Central memory CD8-positive, alpha-beta T cell (primary cell): ENCODE measurements around the gene VIT.
A peak's percentile ranks its signal among the peaks of the same experiment; 100 is the strongest.

Source experiments
- ATAC-seq: fragments of 150-1000 bp; cut with Tn5 transposase; replicated peaks from 2 replicates; pipeline ENCODE4 v1.10.0; 2022; ENCODE audit warnings: mild to moderate bottlenecking, moderate FRiP score, moderate number of reproducible peaks; ENCODE audit not compliant: poor library complexity, severe bottlenecking; ENCODE audit errors: extremely low read depth
- DNase-seq, 2 donors: peaks; one replicate each; pipeline ENCODE4 v3.0.0; 2021; ENCODE audit warnings: low spot score in 2 of 2
- H3K27ac Mint-ChIP-seq: one replicate; pipeline ENCODE4 v1.8.0; 2022; ENCODE audit warnings: low read depth, mild to moderate bottlenecking, moderate library complexity, mixed read lengths
- H3K27me3 Mint-ChIP-seq: one replicate; pipeline ENCODE4 v1.8.0; 2022; ENCODE audit warnings: mixed read lengths
- H3K36me3 Mint-ChIP-seq: one replicate; pipeline ENCODE4 v1.8.0; 2022; ENCODE audit warnings: mild to moderate bottlenecking, moderate library complexity, mixed read lengths; ENCODE audit not compliant: insufficient read depth
- H3K4me1 Mint-ChIP-seq: one replicate; pipeline ENCODE4 v1.8.0; 2022; ENCODE audit warnings: mixed read lengths
- H3K4me3 Mint-ChIP-seq: one replicate; pipeline ENCODE4 v1.8.0; 2022; ENCODE audit warnings: mild to moderate bottlenecking, moderate library complexity, mixed read lengths
- H3K9me3 Mint-ChIP-seq: one replicate; pipeline ENCODE4 v1.8.0; 2022; ENCODE audit warnings: mixed read lengths

Gene VIT

DNA sequence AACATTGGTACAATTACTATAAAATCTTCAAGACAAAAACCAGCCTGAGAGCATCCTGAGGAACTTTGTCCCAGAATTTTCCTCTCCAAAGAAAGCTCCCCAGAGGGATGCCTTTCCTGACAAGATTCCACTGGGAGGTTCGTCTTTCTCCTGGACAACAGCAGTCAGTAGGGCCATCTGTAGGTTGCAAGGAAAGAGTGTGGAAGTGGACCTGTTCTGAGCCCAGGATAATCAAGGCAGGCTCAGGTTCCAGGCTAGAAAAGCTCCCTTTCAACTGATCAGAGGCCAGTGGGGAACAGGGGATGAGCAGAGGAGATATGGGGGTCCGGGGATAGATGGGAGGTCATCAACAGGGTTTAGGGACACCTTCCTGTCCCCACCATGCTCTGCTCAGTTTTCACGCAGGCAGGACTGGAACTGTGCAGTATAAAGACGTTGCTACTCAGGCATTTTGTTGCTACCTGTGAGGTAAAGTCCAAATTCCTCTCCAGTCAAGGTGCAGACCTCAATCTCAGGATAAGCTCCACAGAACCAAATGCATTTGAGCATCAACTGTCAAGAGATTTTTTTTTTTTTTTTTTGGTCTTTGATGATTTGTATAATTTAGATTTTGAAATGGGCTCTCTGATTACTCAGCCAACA is 143.6 kb downstream of the VIT start:
- H3K4me3 Mint-ChIP-seq, result no peak overlapping the region
- H3K4me1 Mint-ChIP-seq, result peaks cover 4% of the 10 kb centered on the region
- no peaks in the 10 kb centered on the region for H3K9me3 Mint-ChIP-seq
- no peak for ATAC-seq
- H3K36me3 Mint-ChIP-seq, result peaks cover 2% of the 10 kb centered on the region
- DNase-seq, result no peak
- no peaks in the 10 kb centered on the region for H3K27me3 Mint-ChIP-seq
- peak overlapping the region; percentile 33 for H3K27ac Mint-ChIP-seq

DNA sequence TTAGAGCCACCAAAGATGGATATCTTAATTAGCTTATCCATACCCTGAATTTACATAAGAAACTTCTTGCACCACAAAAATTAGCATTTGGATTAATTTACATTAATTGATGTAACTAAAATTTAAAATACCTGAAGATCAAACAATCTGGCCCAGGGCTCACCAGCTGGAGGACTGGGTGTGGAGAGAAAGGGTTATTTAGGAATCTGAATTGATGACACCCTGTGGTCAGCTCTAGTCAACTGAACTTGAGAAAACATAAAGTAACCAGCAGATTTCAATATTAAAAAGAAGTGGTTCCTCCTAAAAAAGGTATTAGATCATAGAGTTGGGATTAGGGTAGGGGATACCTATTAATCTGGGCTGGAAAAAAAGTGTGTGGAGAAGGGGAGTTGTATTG is 147.3 kb downstream of the VIT start:
- Mint-ChIP-seq H3K9me3 (no peaks in the 10 kb centered on the region), H3K4me1 (no peaks in the 10 kb centered on the region), H3K27ac (no peak overlapping the region), H3K36me3 (peaks cover 15% of the 10 kb centered on the region), H3K4me3 (no peak overlapping the region), H3K27me3 (no peaks in the 10 kb centered on the region)
- no peak for ATAC-seq
- no peak for DNase-seq

GRCh38 chr2:36849265-36849664 is 152.8 kb downstream of the VIT start:
- Mint-ChIP-seq H3K9me3 (no peaks in the 10 kb centered on the region), H3K4me3 (no peak overlapping the region), H3K4me1 (no peaks in the 10 kb centered on the region), H3K27ac (no peak overlapping the region), H3K27me3 (no peaks in the 10 kb centered on the region), H3K36me3 (peaks cover 33% of the 10 kb centered on the region)
- ATAC-seq, result no peak
- no peak for DNase-seq

DNA sequence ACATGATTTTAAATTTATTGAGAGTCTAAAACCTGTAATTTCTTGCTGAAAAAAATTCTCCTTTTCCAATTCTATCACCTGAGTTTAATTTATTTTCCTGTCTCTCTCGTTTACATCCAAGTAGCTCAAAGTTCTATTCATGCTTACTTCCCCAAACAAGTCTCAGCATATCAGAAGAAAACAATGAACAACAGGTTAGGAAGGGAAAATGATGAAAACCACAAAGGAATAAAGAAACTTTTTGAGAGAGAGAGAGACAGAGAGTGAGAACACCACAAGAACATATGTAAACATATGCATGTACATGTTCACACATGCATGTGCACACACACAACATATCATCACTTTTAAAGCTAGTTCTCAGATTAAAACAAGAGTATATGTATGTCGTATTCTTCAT is 157.7 kb downstream of the VIT start:
- Mint-ChIP-seq H3K4me3 (no peak overlapping the region), H3K36me3 (peaks cover 27% of the 10 kb centered on the region), H3K9me3 (no peaks in the 10 kb centered on the region), H3K27me3 (no peaks in the 10 kb centered on the region), H3K27ac (no peak overlapping the region), H3K4me1 (peaks cover 12% of the 10 kb centered on the region)
- ATAC-seq (no peak), DNase-seq (no peak)

- H3K9me3 Mint-ChIP-seq, result no peaks in the 10 kb centered on the region
- no peaks in the 10 kb centered on the region for H3K27me3 Mint-ChIP-seq
- no peak overlapping the region for H3K27ac Mint-ChIP-seq
- DNase-seq (no peak), ATAC-seq (no peak)
- no peak overlapping the region for H3K4me3 Mint-ChIP-seq
- peaks cover 12% of the 10 kb centered on the region for H3K4me1 Mint-ChIP-seq
- peaks cover 20% of the 10 kb centered on the region for H3K36me3 Mint-ChIP-seq
Measured at GRCh38 chr2:36855429-36855828, 158.9 kb downstream of the VIT start.

GRCh38 chr2:36857713-36858112 is 161.2 kb downstream of the VIT start:
- H3K4me1 Mint-ChIP-seq, result peaks cover 12% of the 10 kb centered on the region
- no peak overlapping the region for H3K27ac Mint-ChIP-seq
- H3K36me3 Mint-ChIP-seq, result peaks cover 19% of the 10 kb centered on the region

DNA sequence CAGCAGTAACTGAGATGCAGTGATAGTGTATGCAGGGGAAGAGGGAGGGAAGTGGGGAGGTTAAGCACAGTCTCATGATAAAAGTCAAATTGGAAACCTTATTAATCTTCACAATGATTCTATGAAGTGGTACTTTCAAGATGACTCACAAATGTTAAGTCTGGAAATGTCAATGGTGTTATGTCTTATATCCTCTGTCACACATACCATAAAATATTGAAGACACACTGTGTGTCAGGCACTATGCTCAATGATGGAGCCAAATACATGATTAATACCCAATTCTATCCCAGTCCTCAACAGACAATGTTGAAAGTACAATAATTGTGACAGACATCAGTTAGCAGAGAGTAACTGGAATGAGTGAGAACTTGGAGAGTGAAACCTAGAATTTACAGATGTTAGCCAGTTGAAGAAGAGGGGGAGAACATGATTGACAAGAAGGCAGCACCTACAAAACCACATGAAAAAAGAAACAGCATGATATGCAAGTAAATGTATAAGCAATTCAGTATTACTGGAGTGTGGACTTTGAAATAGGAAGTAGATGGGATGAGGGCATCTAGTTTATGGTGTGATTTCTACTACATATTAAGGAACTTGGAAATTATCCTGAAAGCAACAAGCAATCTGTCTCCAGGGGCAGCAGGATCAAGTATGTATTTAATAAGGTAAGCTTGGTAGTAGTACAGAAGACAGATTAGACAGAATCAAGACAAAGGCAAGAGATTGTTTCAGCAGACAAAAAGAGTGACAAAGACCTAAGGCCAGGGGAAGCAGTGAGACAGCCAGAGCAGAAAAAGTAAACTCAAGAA is 162.3 kb downstream of the VIT start:
- Mint-ChIP-seq H3K4me3 (no peak overlapping the region), H3K4me1 (peaks cover 12% of the 10 kb centered on the region), H3K36me3 (peaks cover 20% of the 10 kb centered on the region), H3K9me3 (no peaks in the 10 kb centered on the region), H3K27ac (peak overlapping the region; percentile 23), H3K27me3 (no peaks in the 10 kb centered on the region)
- no peak for DNase-seq
- ATAC-seq, result no peak

More at GRCh38 chr2:36857713-36858112, 161.2 kb downstream of the VIT start:
- ATAC-seq (no peak), DNase-seq (no peak)
- Mint-ChIP-seq H3K4me3 (no peak overlapping the region), H3K9me3 (no peaks in the 10 kb centered on the region), H3K27me3 (no peaks in the 10 kb centered on the region)

- Mint-ChIP-seq H3K9me3 (no peaks in the 10 kb centered on the region), H3K36me3 (peaks cover 20% of the 10 kb centered on the region)
- ATAC-seq, result no peak
Measured at GRCh38 chr2:36859366-36859792, 162.9 kb downstream of the VIT start.

GRCh38 chr2:36861896-36862295 is 165.4 kb downstream of the VIT start:
- DNase-seq (no peak), ATAC-seq (no peak)
- no peak overlapping the region for H3K27ac Mint-ChIP-seq
- peaks cover 24% of the 10 kb centered on the region for H3K36me3 Mint-ChIP-seq
- no peak overlapping the region for H3K4me3 Mint-ChIP-seq
- no peaks in the 10 kb centered on the region for H3K27me3 Mint-ChIP-seq
- H3K4me1 Mint-ChIP-seq, result peaks cover 12% of the 10 kb centered on the region
- no peaks in the 10 kb centered on the region for H3K9me3 Mint-ChIP-seq

More at GRCh38 chr2:36859366-36859792, 162.9 kb downstream of the VIT start:
- no peak overlapping the region for H3K4me3 Mint-ChIP-seq
- H3K27ac Mint-ChIP-seq, result peak overlapping the region; percentile 23
- H3K4me1 Mint-ChIP-seq, result peaks cover 12% of the 10 kb centered on the region
- DNase-seq, result no peak
- H3K27me3 Mint-ChIP-seq, result no peaks in the 10 kb centered on the region
